Heart left ventricle (tissue), 16 donors: Measurements from ENCODE around the gene CDK4. TPM values are rescaled to one million over a fixed set of nuclear protein-coding genes. Genes with fewer than 3 reads are reported as not detected.

Source experiments
- ATAC-seq, 4 donors: fragments of 200-7000 bp; cut with Tn5 transposase; one replicate each; pipeline ENCODE4 v1.9.1; 2020 to 2022; ENCODE audit warnings: moderate library complexity in 4 of 4, mild to moderate bottlenecking in 3 of 4, moderate number of reproducible peaks in 1 of 4
- DNase-seq, 5 donors: peaks; one replicate each; pipeline ENCODE4 v3.0.0-alpha.2; 2020
- H3K27ac ChIP-seq, 12 donors: fragments of 200-600 bp; sonication (generic) in 4 of 12; one replicate each; pipeline versions ENCODE4 v1.5.0 to v1.8.0; 2016 to 2022; ENCODE audit warnings: mild to moderate bottlenecking in 2 of 12
- H3K27me3 ChIP-seq, 9 donors: fragments of 200-600 bp; sonication (generic) in 2 of 9; one replicate each; pipeline versions ENCODE4 v1.5.1 to v1.8.0; 2016 to 2022; ENCODE audit warnings: mild to moderate bottlenecking in 3 of 9
- H3K36me3 ChIP-seq, 9 donors: fragments of 200-600 bp; sonication (generic) in 2 of 9; one replicate each; pipeline versions ENCODE4 v1.5.0 to v1.8.0; 2018 to 2022; ENCODE audit warnings: mild to moderate bottlenecking in 2 of 9
- H3K4me1 ChIP-seq, 12 donors: fragments of 200-600 bp; sonication (generic) in 4 of 12; one replicate each; pipeline versions ENCODE4 v1.5.0 to v1.8.0; 2016 to 2022; ENCODE audit warnings: mild to moderate bottlenecking in 3 of 12
- H3K4me3 ChIP-seq, 12 donors: fragments of 200-600 bp; sonication (generic) in 4 of 12; one replicate each; pipeline versions ENCODE4 v1.5.0 to v1.8.0; 2017 to 2022; ENCODE audit warnings: mild to moderate bottlenecking in 9 of 12, moderate library complexity in 4 of 12
- H3K9me3 ChIP-seq, 12 donors: fragments of 200-600 bp; sonication (generic) in 4 of 12; one replicate each; pipeline versions ENCODE4 v1.5.0 to v1.8.0; 2016 to 2022; ENCODE audit warnings: mild to moderate bottlenecking in 1 of 12
- CTCF ChIP-seq, 12 donors: fragments of 200-600 bp; sonication (generic) in 4 of 12; IDR thresholded peaks; one replicate each; pipeline versions ENCODE4 v1.5.0 to v1.8.0; 2018 to 2022; ENCODE audit warnings: antibody characterized with exemption in 12 of 12, mild to moderate bottlenecking in 5 of 12
- POLR2A ChIP-seq, 2 donors: fragments of 450-650 bp; IDR thresholded peaks; one replicate each; pipeline ENCODE4 v1.6.1; 2017; ENCODE audit warnings: antibody characterized with exemption in 2 of 2, mild to moderate bottlenecking in 2 of 2, moderate library complexity in 2 of 2
- WGBS, 4 donors: extraction: QIAGEN DNeasy Blood & Tissue Kit in 2 of 4; methylation state at CpG; one replicate each; pipeline versions ENCODE4 v1.1.5 to v1.1.7; 2013 to 2018; 5-methylcytosine and 5-hydroxymethylcytosine counted together
- intact Hi-C, 10 donors: fragments of 100-400 bp; cut with DNase I; formaldehyde crosslinking; loops; one replicate each; pipeline versions ENCODE4 v1.11.1 to v1.14.2; 2022
- polyA plus RNA-seq, 2 donors: library from polyadenylated mRNA; stranded (reverse); fragments of 200-250 nt; gene quantifications; one replicate each; pipeline ENCODE4 v1.2.3, GENCODE V29; 2013
- total RNA-seq, 9 donors: library from RNA; depleted of rRNA in 2 of 9; stranded (reverse); fragments of >200 nt in 2 of 9; fragmentation: NEBNext Ultra II Directional in 3 of 9; extraction: Animal tissue kit (Norgen Biotek cat#: 25700) in 3 of 9; gene quantifications; one replicate each; pipeline versions ENCODE4 v1.1.0 to v1.2.4, GENCODE V29; 2016 to 2023
- donor health status: ischemic (EF 13 %, LVEDD 7.1; RV severe dilation, severe dysfunction).
- donor health status: healthy with polysubstance abuse.
- donor health status: DM: no; HTN: yes; CAD: no.
- donor health status: DM: no; HTN: no; CAD: no.
- donor health status: ischemic (EF 25% LVEDD 6.9; RV normal size, moderate dysfunction).
- donor health status: ischemic (EF 25% LVEDD 5.7; RV mildly dilated, moderate dysfunction).
- donor health status: healthy.
- donor health status: DM: yes; HTN: yes; CAD: no.
- donor health status: ischemic (EF 35%, LVEDD 5.7; RV mildly dilated, moderate dysfunction).
- donor health status: nonischemic (EF 11% LVEDD 7.7; RV severe dilation, severe dysfunction).
- donor health status: DM: yes; HTN: yes; CAD: no.
- donor health status: PGD.
- donor health status: ischemic (EF 29% LVEDD 5.4; RV normal size, mild dysfunction).
- donor health status: nonischemic (EF 23%, LVEDD 6.1; RV moderate dilation, normal function).

The CDK4 gene
- total and polyA plus RNA-seq, 11 donors: 23.4 to 81.9 (median 50.2) TPM

GRCh38 chr12:57783466-57783801 is 31.3 kb upstream of the CDK4 start:
- Histone ChIP-seq H3K4me1 (peaks cover 0 to 41% (median 13%) of the 10 kb centered on the region in 12 donors), H3K27ac (peak overlapping the region in 2 of 12 donors; percentile 80 to 82), H3K36me3 (peaks cover 0 to 54% (median 35%) of the 10 kb centered on the region in 9 donors), H3K27me3 (no peaks in the 10 kb centered on the region), H3K9me3 (no peaks in the 10 kb centered on the region), H3K4me3 (peak overlapping the region; percentile 64 to 98 (median 92))
- intact Hi-C loops: loop anchor here in 4 of 10 donors (5.0 kb wide), 1 partner anchor 124 kb away; no protein-coding TSS in a partner anchor
- 83 to 87% (median 87%) methylated on average over 12 of the region's 12 CpGs for WGBS, 4 donors
- DNase-seq (no peak), ATAC-seq (no peak)
- TF ChIP-seq POLR2A (IDR thresholded peaks at IDR 0.05) (no peak), CTCF (IDR thresholded peaks at IDR 0.05) (no peak)

GRCh38 chr12:57782608-57783465 is 30.7 kb upstream of the CDK4 start, which contains the start of gene TSFM:
TSS of gene TSFM (plus strand) at chr12:57782787. CDS start at chr12:57782802, 15 bp downstream.
- intact Hi-C loops: loop anchor here in 6 of 10 donors (1.0 to 5.0 kb wide), 2 partner anchors 122 to 124 kb away; no protein-coding TSS in a partner anchor
- H3K4me3 ChIP-seq: peak within 1 kb of the TSS; percentile 64 to 98 (median 92)
- peak; percentile 97 to 98 (median 98) for DNase-seq
- peaks cover 0 to 48% (median 29%) of the 10 kb centered on the region in 9 donors for H3K36me3 ChIP-seq
- H3K27ac ChIP-seq: peak within 1 kb of the TSS in 11 of 12 donors; percentile 24 to 82 (median 65)
- ATAC-seq: peak; percentile 84 to 94 (median 92)
- no peaks in the 10 kb centered on the region for H3K9me3 ChIP-seq
- WGBS, 4 donors: 1% methylated on average over 41 to 45 of the region's 45 CpGs
- TF ChIP-seq POLR2A (IDR thresholded peaks at IDR 0.05) (peak in 1 of 2 donors; percentile 60), CTCF (IDR thresholded peaks at IDR 0.05) (peak; percentile 86 to 98 (median 92))
- H3K27me3 ChIP-seq: no peaks in the 10 kb centered on the region
- peaks cover 0 to 41% (median 13%) of the 10 kb centered on the region in 12 donors for H3K4me1 ChIP-seq

GRCh38 chr12:57782243-57782607 is 30.1 kb upstream of the CDK4 start:
- Histone ChIP-seq H3K27me3 (no peaks in the 10 kb centered on the region), H3K36me3 (peaks cover 0 to 42% (median 22%) of the 10 kb centered on the region in 9 donors), H3K27ac (peak overlapping the region in 3 of 12 donors; percentile 68 to 82 (median 80)), H3K9me3 (no peaks in the 10 kb centered on the region), H3K4me3 (peak overlapping the region in 9 of 12 donors; percentile 77 to 98 (median 94)), H3K4me1 (peaks cover 0 to 41% (median 13%) of the 10 kb centered on the region in 12 donors)
- WGBS, 4 donors: 22 to 27% (median 27%) methylated on average over 4 of the region's 4 CpGs
- TF ChIP-seq CTCF (IDR thresholded peaks at IDR 0.05) (no peak), POLR2A (IDR thresholded peaks at IDR 0.05) (no peak)
- intact Hi-C loops: loop anchor here in 6 of 10 donors (1.0 to 5.0 kb wide), 2 partner anchors 123 to 125 kb away; no protein-coding TSS in a partner anchor
- DNase-seq: no peak
- ATAC-seq: no peak

- TF ChIP-seq CTCF (IDR thresholded peaks at IDR 0.05) (no peak), POLR2A (IDR thresholded peaks at IDR 0.05) (no peak)
- H3K36me3 ChIP-seq: peaks cover 0 to 38% (median 18%) of the 10 kb centered on the region in 9 donors
- no peaks in the 10 kb centered on the region for H3K27me3 ChIP-seq
- H3K9me3 ChIP-seq: no peaks in the 10 kb centered on the region
- ATAC-seq: no peak
- peak overlapping the region in 1 of 12 donors; percentile 80 for H3K27ac ChIP-seq
- intact Hi-C loops: loop anchor here in 6 of 10 donors (1.0 to 5.0 kb wide), 2 partner anchors 124 to 126 kb away; no protein-coding TSS in a partner anchor
- no peak for DNase-seq
- 69 to 82% (median 72%) methylated on average over 2 of the region's 2 CpGs for WGBS, 4 donors
- H3K4me1 ChIP-seq: peaks cover 0 to 41% (median 13%) of the 10 kb centered on the region in 12 donors
- H3K4me3 ChIP-seq: no peak overlapping the region
Observed at GRCh38 chr12:57781801-57782200, 29.7 kb upstream of the CDK4 start.
